ENCODE data around the gene FBXO2. TPM values are rescaled to one million over a fixed set of nuclear protein-coding genes. Genes with fewer than 3 reads are reported as not detected.
"Not testable (repeated sequence)": the region's sequence is repeated elsewhere in the genome, so short reads cannot be mapped to it uniquely, and the experiment has no call there.

Gene FBXO2
- total RNA-seq, 2 donors from 2014 or later: 1.9 to 3.0 TPM

DNA sequence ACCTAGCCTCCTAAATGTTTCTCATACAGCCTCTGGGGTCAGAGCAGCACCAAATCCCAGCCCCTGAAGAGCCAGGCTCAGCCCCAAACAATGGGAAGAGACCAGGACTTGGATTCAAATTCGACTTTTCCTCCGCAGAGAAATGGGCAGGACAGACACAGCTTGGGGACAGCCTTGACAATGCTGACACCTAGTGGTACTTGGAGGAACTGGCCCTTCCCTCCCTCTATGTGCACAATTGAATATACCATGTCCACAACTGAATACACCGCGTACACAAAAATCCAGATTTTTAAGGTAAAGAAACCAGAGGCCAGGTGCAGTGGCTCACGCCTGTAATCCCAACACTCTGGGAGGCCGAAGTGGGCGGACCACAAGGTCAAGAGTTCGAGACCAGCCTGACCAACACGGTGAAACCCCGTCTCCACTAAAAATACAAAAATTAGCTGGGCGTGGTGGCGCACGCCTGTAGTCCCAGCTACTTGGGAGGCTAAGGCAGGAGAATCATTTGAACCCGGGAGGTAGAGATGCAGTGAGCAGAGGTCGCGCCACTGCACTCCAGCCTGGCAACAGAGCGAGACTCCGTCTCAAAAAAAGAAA lies 11.7 kb downstream of the FBXO2 start:
- DNase-seq (ENCODE audit: low spot score): not testable (repeated sequence)
- intact Hi-C loops (cut with DNase I): loop anchor here (5.0 to 10.0 kb wide), 3 partner anchors 308 to 400 kb away; partner anchors contain the start of gene MTOR (in 1 of the 2)

GRCh38 chr1:11641776-11642305 lies 12.4 kb downstream of the FBXO2 start:
- intact Hi-C loops (cut with DNase I): loop anchor here (5.0 to 10.0 kb wide), 3 partner anchors 307 to 400 kb away; partner anchors contain the start of gene MTOR (in 1 of the 2)
- DNase-seq (ENCODE audit: low spot score): no peak

- intact Hi-C loops (cut with DNase I): loop anchor here (5.0 to 10.0 kb wide), 3 partner anchors 306 to 399 kb away; partner anchors contain the start of gene MTOR (in 1 of the 2)
- DNase-seq (ENCODE audit: low spot score): no peak
These were observed 13.3 kb downstream of the FBXO2 start for GRCh38 chr1:11640944-11641343.

- intact Hi-C loops (cut with DNase I): loop anchor here (5.0 to 10.0 kb wide), 3 partner anchors 305 to 398 kb away; partner anchors contain the start of gene MTOR (in 1 of the 2)
- no peak for DNase-seq (ENCODE audit: low spot score)
These were observed 14.1 kb downstream of the FBXO2 start for GRCh38 chr1:11640101-11640500.

GRCh38 chr1:11639372-11639771 lies 14.9 kb downstream of the FBXO2 start:
- intact Hi-C loops (cut with DNase I): loop anchor here in 1 of 2 donors (10.0 kb wide), 1 partner anchor 395 kb away; no protein-coding TSS in a partner anchor
- DNase-seq (ENCODE audit: low spot score): no peak

GRCh38 chr1:11638121-11638520 lies 16.1 kb downstream of the FBXO2 start:
- intact Hi-C loops (cut with DNase I): loop anchor here in 1 of 2 donors (10.0 kb wide), 1 partner anchor 393 kb away; no protein-coding TSS in a partner anchor
- DNase-seq (ENCODE audit: low spot score): no peak

DNA sequence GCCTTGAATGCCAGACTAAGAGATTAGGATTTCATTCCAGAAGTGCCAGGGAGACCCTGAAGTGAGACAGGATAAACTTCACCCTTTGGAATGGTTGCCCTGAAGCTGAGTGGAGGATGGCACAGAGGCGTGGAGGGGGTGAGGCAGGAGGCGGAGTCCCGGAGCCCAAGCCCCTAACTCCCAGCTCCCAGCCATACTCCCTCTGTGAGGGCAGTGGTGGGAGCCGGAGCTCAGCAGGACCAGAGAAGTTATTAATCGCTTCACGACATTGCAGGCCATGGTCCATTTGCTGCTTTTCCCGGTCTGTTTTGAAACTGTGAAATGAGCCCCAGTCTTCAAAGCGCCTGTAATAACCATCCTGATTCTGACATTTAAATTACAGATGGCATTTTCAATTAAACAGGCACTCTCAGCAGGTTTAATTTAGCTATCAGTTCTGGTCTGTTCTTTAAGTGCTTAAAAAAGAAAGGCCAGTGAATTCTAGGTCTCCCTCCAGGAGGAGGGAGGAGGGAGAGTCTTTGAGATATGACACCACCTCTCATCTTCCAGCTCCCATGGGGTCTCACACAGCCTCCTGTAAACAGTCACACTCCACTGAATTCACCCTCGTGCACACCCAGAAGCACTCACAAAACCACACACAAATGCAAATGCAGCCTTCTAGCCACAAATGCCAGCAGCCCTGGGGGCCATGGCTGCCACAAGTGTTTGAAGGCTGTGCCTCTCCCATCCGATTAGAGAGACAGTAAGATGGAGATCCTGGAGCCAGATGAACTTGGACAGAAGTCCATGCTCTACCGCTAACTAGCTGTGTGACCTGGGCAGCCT lies 19.6 kb downstream of the FBXO2 start:
- intact Hi-C loops (cut with DNase I): loop anchor here in 1 of 2 donors (10.0 kb wide), 1 partner anchor 390 kb away; no protein-coding TSS in a partner anchor
- DNase-seq (ENCODE audit: low spot score): no peak

- intact Hi-C loops (cut with DNase I): loop anchor here in 1 of 2 donors (10.0 kb wide), 1 partner anchor 385 kb away; no protein-coding TSS in a partner anchor
- no peak for DNase-seq (ENCODE audit: low spot score)
These were observed 24.8 kb downstream of the FBXO2 start for GRCh38 chr1:11629184-11630016.

DNA sequence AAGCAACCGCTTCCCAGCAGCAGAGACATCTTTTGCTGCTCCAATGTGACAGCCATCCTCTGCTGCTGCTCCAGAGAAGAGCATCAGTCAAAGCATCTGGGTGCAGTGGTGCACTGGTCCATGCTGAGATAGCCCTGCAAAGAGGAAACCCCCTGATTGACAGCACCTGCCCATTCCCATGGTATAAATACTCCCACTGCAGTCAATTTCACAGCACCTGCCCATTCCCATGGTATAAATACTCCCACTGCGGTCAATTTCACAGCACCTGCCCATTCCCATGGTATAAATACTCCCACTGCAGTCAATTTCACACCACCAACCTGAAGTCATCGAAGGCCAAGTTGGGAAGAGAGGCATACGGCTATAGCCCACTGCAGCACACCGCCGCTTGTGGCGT lies 25.5 kb downstream of the FBXO2 start:
- intact Hi-C loops (cut with DNase I): no loop called here
- no peak for DNase-seq (ENCODE audit: low spot score)

GRCh38 chr1:11626551-11626950 lies 27.7 kb downstream of the FBXO2 start:
- DNase-seq (ENCODE audit: low spot score): no peak

DNA sequence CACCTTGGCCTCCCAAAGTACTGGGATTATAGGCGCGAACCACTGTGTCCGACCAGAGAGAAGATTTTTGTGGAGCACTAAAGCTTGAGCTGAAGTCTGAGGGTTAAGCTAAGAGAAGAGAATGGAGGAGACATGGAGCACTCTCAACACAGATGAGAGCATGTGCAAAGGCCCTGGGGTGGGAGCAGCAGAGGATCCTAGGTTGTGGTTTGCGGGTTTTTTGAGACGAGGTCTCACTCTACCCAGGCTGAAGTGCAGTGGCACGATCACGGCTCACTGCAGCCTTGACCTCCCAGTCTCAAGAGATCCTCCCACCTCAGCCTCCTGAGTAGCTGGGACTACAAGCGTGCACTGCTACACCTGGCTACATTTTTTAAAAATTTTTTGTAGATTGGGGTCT lies 30.5 kb downstream of the FBXO2 start:
- DNase-seq (ENCODE audit: low spot score): no peak
- intact Hi-C loops (cut with DNase I): loop anchor here in 1 of 2 donors (1.0 kb wide), 1 partner anchor 30 kb away; no protein-coding TSS in a partner anchor

More at GRCh38 chr1:11626551-11626950, 27.7 kb downstream of the FBXO2 start:
- intact Hi-C loops (cut with DNase I): no loop called here

- intact Hi-C loops (cut with DNase I): no loop called here
- no peak for DNase-seq (ENCODE audit: low spot score)
These were observed 31.8 kb downstream of the FBXO2 start for GRCh38 chr1:11622398-11622797.

DNA sequence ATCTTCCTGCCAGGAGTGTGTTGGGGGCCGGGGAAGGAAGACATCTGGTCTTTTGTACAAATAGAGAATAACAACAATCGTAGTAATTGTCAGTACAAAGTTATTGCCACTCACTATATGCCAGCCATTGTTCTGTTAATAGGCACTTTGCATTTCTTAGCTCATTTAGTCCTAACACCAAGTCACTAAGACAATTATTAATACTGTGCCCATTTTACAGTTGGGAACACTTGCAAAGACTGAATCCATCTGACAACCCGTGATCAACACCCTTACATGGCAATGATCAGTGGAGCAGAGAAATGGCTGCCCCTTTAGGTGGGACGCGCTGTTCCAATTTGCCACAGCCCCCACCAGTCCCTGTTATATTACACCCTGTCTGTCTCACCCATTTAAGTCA lies 33.3 kb downstream of the FBXO2 start:
- intact Hi-C loops (cut with DNase I): no loop called here
- no peak for DNase-seq (ENCODE audit: low spot score)

GRCh38 chr1:11620405-11620804 lies 33.8 kb downstream of the FBXO2 start:
- no peak for DNase-seq (ENCODE audit: low spot score)
- intact Hi-C loops (cut with DNase I): no loop called here

DNA sequence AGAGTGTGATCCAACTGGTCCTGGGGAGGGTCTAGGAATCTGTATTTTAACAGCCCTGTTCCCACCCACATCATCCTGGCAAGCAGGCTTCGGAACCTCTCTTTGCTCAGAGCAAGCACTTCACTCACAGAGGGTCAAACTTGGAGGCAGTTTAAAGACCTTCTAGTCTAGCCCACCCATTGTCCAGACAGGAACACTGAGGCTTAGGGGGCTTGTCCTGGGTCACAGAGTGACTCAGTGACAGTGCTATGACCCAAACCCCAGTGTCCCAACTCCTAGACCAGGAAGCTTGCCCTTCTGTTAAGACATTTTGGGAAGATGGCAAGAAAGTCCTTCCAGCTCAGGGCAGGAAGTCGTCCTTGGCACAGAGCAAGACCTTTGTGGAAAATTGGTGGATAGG lies 36.5 kb downstream of the FBXO2 start:
- intact Hi-C loops (cut with DNase I): no loop called here
- no peak for DNase-seq (ENCODE audit: low spot score)

- no peak for DNase-seq (ENCODE audit: low spot score)
- intact Hi-C loops (cut with DNase I): no loop called here
These were observed 36.9 kb downstream of the FBXO2 start for GRCh38 chr1:11617314-11617713.

- intact Hi-C loops (cut with DNase I): no loop called here
These were observed 37.5 kb downstream of the FBXO2 start for GRCh38 chr1:11616766-11617165.

GRCh38 chr1:11615090-11615489 lies 39.1 kb downstream of the FBXO2 start:
- no peak for DNase-seq (ENCODE audit: low spot score)
- intact Hi-C loops (cut with DNase I): no loop called here

More at GRCh38 chr1:11616766-11617165, 37.5 kb downstream of the FBXO2 start:
- DNase-seq (ENCODE audit: low spot score): no peak

DNA sequence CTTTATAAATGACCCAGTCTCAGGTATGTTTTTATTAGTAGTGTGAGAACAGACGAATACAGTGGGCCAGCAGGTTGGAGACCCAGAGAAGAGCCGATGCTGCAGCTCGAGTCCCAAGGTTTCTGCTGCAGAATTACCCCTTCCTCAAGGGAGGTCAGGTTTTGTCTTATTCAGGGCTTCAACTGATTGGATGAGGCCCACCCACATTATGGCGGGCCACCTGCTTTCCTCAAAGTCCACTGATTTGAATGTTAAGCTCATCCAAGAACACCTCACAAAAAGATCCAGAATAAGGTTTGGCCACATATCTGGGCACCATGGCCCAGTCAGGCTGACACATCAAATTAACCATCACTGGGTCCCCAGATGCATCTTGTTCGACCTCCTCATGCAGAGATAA lies 40.9 kb downstream of the FBXO2 start:
- no peak for DNase-seq (ENCODE audit: low spot score)
- intact Hi-C loops (cut with DNase I): no loop called here

Data from posterior vena cava (tissue), 2 donors.